Lower leg skin (tissue), 4 donors: ENCODE results near the gene PATE3. TPM values are rescaled to one million over a fixed set of nuclear protein-coding genes. Genes with fewer than 3 reads are reported as not detected.

Experiments used
- DNase-seq, 2 donors: peaks; one replicate each; pipeline ENCODE4 v3.0.0-alpha.2; 2019; ENCODE audit warnings: low spot score in 2 of 2
- H3K4me3 ChIP-seq: fragments of 200-600 bp; sonication (generic); 2 replicates; pipeline ENCODE4 v1.5.1; 2017; ENCODE audit warnings: mild to moderate bottlenecking, low read depth; ENCODE audit not compliant: poor library complexity, severe bottlenecking
- CTCF ChIP-seq, 3 donors: fragments of 450-650 bp; IDR thresholded peaks; one replicate each; pipeline ENCODE4 v1.5.1; 2016; ENCODE audit warnings: antibody characterized with exemption in 3 of 3, mild to moderate bottlenecking in 3 of 3, moderate library complexity in 2 of 3
- POLR2A ChIP-seq, 2 donors: fragments of 450-650 bp; IDR thresholded peaks; one replicate each; pipeline ENCODE4 v1.6.1; 2016 to 2017; ENCODE audit warnings: antibody characterized with exemption in 2 of 2, mild to moderate bottlenecking in 1 of 2, moderate library complexity in 1 of 2
- WGBS, 2 donors: methylation state at CpG; one replicate each; pipeline ENCODE4 v1.1.5; 2018; 5-methylcytosine and 5-hydroxymethylcytosine counted together
- intact Hi-C: fragments of 100-400 bp; cut with DNase I; formaldehyde crosslinking; loops from one replicate; pipeline ENCODE4 v1.15.0; 2023; ENCODE audit warnings: low total_unique reads
- total RNA-seq, 4 donors: library from RNA; depleted of rRNA; stranded (reverse); fragments of >200 nt; gene quantifications; one replicate each; pipeline ENCODE4 v1.1.0, GENCODE V29; 2016

PATE3 gene
- total RNA-seq, 4 donors from 2014 or later = not detected

- 43 to 59% methylated on average over 4 of the region's 4 CpGs for WGBS, 2 donors
- no peak overlapping the region for H3K4me3 ChIP-seq
- intact Hi-C loops = no loop called here
- no peak for TF ChIP-seq POLR2A (IDR thresholded peaks at IDR 0.05)
- TF ChIP-seq CTCF (IDR thresholded peaks at IDR 0.05) = no peak
- DNase-seq = no peak
These were observed 9.7 kb downstream of the PATE3 start for GRCh38 chr11:125797641-125798040.

- no peak for DNase-seq
- intact Hi-C loops = no loop called here
- TF ChIP-seq POLR2A (IDR thresholded peaks at IDR 0.05) = no peak
- H3K4me3 ChIP-seq = no peak overlapping the region
- WGBS, 2 donors = 28 to 34% methylated on average over 2 of the region's 2 CpGs
These were observed 11.9 kb downstream of the PATE3 start for GRCh38 chr11:125799808-125800207.

GRCh38 chr11:125802387-125802786 is 14.5 kb downstream of the PATE3 start:
- no peak overlapping the region for H3K4me3 ChIP-seq
- no peak for DNase-seq
- TF ChIP-seq POLR2A (IDR thresholded peaks at IDR 0.05) (no peak), CTCF (IDR thresholded peaks at IDR 0.05) (no peak)
- 0% methylated on average over 1 of the region's 1 CpG for WGBS, 2 donors
- intact Hi-C loops = no loop called here

DNA sequence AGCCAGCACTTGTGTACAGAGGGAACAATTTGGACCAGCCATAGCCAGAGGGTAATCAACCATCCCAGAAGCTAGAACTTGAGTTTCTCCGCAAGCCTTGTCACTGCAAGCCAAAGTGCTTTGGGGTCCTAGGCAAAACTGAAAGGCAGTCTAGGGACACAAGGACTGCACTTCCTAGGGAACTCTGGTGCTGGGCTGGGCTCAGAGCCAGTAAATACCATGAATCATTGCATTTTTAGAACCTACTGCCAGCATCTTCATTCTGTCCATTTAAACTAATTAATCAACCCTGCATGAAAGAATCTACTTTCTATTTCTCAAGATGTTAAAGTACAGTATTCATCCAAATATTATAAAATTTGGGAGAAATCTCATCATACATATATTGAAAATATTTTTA is 20.0 kb downstream of the PATE3 start:
- intact Hi-C loops = no loop called here

GRCh38 chr11:125833016-125833415 is 45.1 kb downstream of the PATE3 start, which contains the start of gene PATE4:
Gene PATE4, plus strand, starts transcription at chr11:125833316. Its CDS starts 44 bp downstream, at chr11:125833360.
- no peak for TF ChIP-seq CTCF (IDR thresholded peaks at IDR 0.05)
- TF ChIP-seq POLR2A (IDR thresholded peaks at IDR 0.05) = no peak
- WGBS, 2 donors = 31 to 39% methylated on average over 3 of the region's 3 CpGs
- H3K4me3 ChIP-seq = no peak within 1 kb of the TSS
- intact Hi-C loops = no loop called here
- DNase-seq = no peak

More for the DNA sequence above, 20.0 kb downstream of the PATE3 start:
- whole genome bisulfite sequencing, 2 donors = 53 to 100% methylated on average over 1 of the region's 1 CpG
- TF ChIP-seq POLR2A (IDR thresholded peaks at IDR 0.05) = no peak
- TF ChIP-seq CTCF (IDR thresholded peaks at IDR 0.05) = no peak
- H3K4me3 ChIP-seq = no peak overlapping the region
- no peak for DNase-seq

- no peak overlapping the region for H3K4me3 ChIP-seq
- WGBS, 2 donors = 56 to 69% methylated on average over 6 of the region's 6 CpGs
- no peak for TF ChIP-seq CTCF (IDR thresholded peaks at IDR 0.05)
- TF ChIP-seq POLR2A (IDR thresholded peaks at IDR 0.05) = no peak
- DNase-seq = no peak
- intact Hi-C loops = no loop called here
These were observed 47.8 kb downstream of the PATE3 start for GRCh38 chr11:125835748-125836147.

Other genes with a start within 250 kb of the PATE3 start
- gene EI24, start 218.7 kb upstream of the PATE3 start, total RNA-seq = 10 to 100 TPM; 66.4 to 99.5 (median 90.6) TPM
- 10 to 100 TPM; 42.8 to 56.5 (median 50.4) TPM for gene STT3A, start 195.3 kb upstream of the PATE3 start, total RNA-seq
- 1 to 10 TPM in 3 of 4 donors, under 1 TPM in 1; 0.99 to 8.0 (median 1.9) TPM for gene CHEK1, start 163.0 kb upstream of the PATE3 start, total RNA-seq
- gene ACRV1, start 107.3 kb upstream of the PATE3 start, total RNA-seq = not detected
- gene PATE1, start 41.8 kb upstream of the PATE3 start, total RNA-seq = not detected
- gene PATE2, start 9.3 kb upstream of the PATE3 start, total RNA-seq = not detected
- not detected for gene PATE4, start 45.2 kb downstream of the PATE3 start, total RNA-seq
- gene HYLS1, start 99.5 kb downstream of the PATE3 start, total RNA-seq = 1 to 10 TPM in 3 of 4 donors, under 1 TPM in 1; 0.99 to 2.8 (median 2.0) TPM
- 10 to 100 TPM in 1 of 4 donors, 1 to 10 TPM in 3; 6.6 to 11.2 (median 8.1) TPM for gene PUS3, start 115.1 kb downstream of the PATE3 start, total RNA-seq
- gene DDX25, start 116.4 kb downstream of the PATE3 start, total RNA-seq = under 1 TPM in 2 of 4 donors, not detected in 2; 0.17 to 0.42 TPM
- gene VSIG10L2, start 157.9 kb downstream of the PATE3 start, total RNA-seq = 1 to 10 TPM; 1.4 to 7.2 (median 4.5) TPM